Middle frontal gyrus (tissue), 1 donor: ENCODE data around the gene GAD1.

Experiments
- DNase-seq: peaks from one replicate; pipeline ENCODE4 v3.0.0-alpha.2; 2015; ENCODE audit warnings: low spot score; ENCODE audit errors: extremely low spot score

GAD1 gene

DNA sequence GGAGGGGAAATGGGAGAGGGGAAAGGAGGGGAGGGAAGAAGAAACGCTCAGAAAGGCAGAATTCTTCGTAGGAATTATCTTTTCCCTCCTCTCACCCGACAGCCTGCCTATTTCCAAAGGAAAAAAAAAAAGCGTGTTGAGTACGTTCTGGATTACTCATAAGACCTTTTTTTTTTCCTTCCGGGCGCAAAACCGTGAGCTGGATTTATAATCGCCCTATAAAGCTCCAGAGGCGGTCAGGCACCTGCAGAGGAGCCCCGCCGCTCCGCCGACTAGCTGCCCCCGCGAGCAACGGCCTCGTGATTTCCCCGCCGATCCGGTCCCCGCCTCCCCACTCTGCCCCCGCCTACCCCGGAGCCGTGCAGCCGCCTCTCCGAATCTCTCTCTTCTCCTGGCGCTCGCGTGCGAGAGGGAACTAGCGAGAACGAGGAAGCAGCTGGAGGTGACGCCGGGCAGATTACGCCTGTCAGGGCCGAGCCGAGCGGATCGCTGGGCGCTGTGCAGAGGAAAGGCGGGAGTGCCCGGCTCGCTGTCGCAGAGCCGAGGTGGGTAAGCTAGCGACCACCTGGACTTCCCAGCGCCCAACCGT lies at the start of gene GAD1:
Gene GAD1 (plus strand): TSS at position 384 of the 589 bp plus-strand sequence. CDS start 1,705 bp downstream, outside the sequence.
- peak; percentile 13 for DNase-seq

DNA sequence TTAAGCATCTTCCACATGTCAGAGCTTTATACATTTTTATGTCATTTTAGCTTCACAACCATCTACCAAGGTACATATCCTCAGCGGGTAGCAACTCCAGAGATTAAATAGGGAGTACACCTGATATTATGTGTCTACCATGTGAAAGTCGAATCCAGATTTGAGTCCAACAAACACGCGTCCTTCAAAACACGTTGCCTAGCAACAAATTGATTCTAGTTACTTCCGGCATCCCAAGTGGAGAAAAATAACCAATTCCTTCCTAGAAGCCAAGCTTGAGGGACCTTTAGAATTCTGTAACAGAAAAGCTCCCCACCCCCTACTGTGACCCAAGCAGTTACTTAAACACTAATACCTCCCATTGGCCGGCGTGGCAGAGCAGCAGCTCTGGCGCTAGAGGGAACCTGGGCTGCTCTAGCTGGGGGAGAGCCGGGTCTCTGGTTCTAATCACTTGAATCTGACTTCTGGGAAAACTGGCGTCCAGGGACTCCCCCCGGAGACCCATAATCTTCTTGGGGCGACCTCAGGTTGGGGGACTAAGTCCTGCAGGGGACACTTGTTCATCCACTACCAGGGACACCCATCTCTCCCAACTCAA lies 46.6 kb upstream of the GAD1 start, which contains the start of gene ERICH2:
Gene ERICH2 (plus strand): TSS at position 371 of the 598 bp plus-strand sequence. CDS start 304 bp downstream, outside the sequence.
- no peak for DNase-seq

DNA sequence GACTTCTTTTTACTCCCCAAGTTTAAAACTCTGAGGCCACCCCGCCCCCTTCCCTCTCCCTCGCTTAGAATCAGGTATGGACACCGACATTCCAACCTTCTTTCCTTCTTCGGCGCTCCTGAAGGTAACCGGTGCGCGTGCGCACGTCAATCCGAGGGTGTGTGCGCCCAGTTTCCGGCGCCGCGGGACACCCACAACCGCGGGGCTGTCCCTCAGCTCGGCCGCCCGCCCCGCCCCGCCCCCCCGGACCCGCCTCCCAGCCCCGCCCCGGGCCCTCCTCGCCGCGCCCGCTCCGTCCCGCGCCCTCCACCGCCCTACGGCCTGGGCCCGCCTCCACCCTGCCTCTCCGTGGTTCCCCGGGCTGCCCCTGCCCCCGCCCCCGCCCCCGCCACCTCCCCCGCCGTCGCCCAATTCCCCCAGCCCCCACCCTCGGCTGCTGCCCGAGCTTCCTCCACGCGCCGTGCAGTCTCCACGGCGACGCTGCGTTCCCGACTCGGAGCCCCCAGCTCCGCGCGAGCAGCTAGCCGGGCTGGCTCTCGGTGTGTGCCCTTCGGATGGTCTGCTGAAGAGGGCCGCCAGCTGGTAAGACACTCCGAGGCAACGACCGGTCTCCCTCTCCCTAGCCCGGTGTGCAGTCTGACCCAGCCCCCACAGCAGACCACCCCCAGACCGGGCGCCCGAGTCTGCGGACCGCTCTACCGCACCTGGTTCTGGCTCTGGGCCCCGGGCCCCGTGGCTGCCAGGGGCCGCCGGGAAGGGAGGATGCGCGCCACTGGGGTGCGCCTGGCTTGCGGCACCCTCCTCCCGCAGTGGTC lies 45.9 kb upstream of the GAD1 start:
- no peak for DNase-seq

DNA sequence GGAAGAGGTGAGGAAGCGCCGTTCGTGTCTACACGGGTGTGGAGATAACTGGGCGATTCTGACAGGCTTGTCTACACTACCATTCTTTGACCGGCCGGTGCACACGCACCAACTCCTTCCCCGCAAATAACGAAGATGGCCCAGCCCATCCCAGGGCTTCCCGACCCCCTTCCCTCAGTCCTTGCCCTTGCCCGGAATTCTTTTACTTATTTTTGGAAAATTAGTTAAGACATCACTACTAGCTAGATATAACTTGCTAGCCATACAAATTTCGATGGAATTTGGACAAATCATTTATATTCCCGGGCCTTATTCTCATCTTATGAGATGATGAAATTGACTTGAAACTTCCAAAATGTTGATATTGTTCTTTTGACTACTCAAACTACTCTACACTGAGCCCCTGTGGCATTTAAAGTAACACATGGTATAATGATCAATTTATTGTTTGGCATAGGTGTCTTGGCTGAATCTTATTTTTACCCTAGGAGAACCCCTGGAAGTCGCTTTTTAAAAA lies 45.2 kb upstream of the GAD1 start:
- DNase-seq: no peak

DNA sequence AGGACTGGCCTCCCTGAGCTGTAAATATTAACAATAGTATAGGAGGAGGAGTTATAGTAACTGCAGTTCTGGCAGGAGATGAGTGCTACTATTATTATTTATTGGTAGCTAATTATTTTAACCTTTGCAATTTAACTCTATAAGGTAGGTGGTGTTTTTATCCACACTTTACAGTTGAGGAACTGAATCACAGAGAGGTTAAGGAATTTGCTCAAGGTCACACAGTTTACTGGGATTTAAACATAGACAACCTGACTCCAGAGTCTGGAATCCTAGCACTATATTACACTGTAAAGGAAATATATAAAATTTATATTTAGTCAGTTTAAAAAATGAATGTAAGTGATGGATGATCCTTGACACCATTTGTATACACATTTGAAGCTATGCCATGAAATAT lies 44.4 kb upstream of the GAD1 start:
- no peak for DNase-seq

DNA sequence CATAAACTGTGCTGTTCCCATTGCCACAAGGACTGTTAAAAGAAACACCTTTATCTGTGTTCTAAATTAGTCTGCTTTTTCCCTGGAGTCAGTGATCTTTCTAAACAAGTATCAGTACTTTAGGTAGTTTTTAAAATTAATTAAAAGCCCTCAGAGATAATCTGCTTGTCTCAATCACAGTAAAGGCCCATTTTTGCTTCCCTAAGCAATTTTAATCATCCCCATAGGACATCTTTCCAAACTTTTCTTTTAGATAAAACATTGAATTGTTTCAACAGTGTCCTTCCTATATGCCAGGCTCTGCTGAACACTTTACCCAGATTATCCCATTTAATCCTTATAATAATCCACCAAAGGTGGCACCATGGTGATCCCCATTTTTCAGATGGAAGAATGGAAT lies 42.6 kb upstream of the GAD1 start:
- DNase-seq: no peak

DNA sequence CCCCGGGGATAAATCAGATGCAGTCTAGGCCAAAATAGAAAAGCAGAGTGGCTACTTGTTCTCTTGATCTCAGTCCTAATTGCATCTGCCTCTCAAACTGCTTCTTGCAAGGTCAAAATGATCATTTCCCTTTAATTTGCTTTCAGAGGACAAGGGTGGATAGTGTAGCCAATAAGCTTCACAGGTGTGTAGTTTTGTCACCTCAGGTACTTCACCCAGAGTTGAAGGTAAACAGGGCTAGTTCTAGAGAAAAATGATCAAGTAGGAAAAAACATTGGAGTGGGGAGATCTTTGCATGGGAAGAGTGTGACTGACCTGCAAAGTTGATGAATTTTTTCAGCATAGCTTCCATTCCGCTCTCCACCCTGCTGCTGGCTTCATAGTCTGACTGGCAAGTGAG lies 37.8 kb upstream of the GAD1 start:
- no peak for DNase-seq

DNA sequence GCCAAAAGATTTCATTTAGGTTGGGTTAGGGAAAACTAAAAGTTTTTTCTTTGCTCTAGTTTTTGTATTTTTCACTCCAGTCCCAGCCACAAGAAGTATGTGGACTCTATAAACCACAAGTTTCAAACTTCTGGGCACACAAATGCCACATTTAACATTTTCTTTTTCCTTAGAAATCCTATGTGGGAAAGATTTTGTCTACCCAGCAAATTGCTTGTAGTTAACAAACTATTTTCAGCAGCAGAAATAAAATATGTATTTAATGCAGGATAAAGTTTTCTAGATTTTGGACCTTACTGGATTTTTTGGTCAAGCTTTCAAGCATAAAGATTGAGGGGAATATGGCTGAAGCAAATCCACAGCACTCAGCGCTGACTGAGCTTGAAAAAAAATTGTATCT lies 37.4 kb upstream of the GAD1 start:
- DNase-seq: no peak

DNA sequence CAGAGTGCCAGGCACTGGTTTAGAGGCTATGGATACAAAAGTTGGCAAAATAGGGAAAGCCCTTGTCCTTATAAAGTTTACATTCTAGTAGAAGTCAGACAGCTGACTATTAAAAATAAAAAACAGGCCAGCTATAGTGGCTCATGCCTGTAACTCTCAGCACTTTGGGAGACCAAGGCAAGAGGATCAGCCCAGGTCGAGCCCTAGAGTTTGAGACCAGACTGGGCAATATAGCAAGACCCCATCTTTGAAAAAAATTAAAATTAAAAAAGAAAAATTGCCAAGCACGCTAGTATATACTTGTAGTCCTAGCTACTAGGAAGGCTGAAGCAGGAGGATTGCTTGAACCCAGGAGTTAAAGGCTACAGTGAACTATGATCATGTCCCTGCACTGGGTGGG lies 34.0 kb upstream of the GAD1 start:
- no peak for DNase-seq

DNA sequence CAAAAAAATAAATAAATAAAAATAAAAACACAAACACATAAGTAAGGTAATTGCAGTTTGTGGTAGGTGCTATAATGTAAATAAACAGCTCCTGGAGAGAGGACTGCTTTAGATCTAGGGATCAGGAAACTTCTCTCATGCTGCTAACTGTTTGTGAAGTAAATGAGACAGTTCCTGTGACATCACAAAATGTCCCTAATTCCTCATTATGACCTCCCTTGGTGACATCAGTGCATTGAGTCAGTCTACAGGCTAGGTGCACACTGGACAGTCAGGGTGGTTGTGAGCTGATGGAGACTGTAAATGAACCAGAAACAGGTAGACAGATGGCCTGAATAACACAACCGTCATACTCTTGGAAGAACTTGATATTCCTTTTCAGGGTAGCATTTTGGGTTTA lies 33.1 kb upstream of the GAD1 start:
- no peak for DNase-seq

DNA sequence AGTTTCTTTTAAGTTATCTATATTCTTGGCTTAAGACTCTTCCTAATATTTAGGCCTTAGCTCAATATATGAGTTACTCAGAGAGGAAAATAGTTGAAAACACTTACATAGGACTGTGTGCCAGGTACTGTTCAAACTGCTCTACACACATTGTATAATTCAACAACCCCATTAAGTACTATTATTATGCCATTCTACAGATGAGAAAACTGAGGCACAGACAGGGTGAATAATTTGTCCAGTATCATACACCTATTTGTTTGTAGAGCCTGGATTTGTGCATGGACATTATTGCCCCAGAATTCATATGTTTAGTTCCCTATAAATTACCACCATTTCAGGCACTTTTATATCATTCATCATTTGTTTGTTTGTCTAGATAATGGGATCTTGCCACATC lies 17.7 kb upstream of the GAD1 start:
- no peak for DNase-seq

DNA sequence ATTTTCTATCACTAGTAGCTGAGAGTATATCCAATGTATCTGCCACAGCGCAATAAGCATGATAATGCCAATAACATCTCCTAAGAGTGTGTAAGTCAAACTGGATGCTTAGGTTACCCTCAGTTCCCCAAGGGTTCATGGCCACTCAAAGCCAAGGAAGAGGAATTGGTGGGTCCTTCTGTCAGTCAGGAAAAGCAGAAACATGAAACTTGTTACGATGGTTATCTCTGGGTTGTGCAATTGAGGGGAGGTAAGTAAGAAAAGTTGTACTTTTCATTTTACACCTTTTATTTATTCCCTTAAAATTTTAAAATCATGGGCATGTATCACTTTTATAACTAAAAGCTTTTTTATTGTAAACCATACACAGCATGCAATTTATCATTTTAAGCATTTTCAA lies 10.1 kb upstream of the GAD1 start:
- DNase-seq: no peak

DNA sequence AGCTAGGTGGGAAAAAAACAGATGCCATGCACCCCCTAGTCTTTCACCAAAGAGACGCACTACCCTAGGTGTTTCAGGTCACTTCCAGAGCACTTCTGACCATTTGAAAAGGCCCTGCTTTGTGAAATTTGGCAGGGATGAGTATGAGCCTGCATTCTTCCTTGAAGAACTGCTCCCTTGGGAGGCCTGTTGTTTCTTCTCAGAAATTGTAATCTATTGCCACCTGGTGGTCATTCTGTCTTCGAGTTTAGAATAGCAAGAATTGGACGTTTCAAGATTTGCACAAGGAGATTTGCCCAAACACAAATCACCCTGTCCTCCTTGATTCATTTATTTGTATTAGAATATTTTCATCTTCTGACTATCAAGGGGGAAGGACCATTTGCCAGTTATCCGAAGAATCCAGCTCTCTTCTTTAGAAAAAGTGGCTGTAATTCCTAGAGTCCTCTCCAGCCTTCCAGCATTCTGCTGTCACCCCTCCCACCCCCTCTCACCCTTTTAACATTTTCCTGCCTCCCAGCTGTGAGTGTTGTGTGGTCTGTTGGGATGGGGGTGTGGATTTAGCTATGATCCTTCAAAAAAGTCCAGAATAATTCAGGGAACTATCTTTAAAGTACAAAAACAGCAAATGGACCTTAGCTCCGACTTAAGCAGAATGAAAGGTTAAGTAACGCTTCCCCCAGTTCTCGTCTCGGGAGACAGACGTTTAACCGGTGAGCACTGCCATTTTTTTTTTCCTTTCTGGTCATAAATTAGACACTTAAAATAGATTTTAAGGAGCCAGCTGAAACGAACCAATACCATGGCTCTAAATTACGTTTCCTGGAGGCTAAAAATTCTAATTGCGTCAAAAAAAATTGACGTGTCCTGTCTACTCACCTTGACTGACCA lies 3.7 kb upstream of the GAD1 start:
- DNase-seq: peak; percentile 84

DNA sequence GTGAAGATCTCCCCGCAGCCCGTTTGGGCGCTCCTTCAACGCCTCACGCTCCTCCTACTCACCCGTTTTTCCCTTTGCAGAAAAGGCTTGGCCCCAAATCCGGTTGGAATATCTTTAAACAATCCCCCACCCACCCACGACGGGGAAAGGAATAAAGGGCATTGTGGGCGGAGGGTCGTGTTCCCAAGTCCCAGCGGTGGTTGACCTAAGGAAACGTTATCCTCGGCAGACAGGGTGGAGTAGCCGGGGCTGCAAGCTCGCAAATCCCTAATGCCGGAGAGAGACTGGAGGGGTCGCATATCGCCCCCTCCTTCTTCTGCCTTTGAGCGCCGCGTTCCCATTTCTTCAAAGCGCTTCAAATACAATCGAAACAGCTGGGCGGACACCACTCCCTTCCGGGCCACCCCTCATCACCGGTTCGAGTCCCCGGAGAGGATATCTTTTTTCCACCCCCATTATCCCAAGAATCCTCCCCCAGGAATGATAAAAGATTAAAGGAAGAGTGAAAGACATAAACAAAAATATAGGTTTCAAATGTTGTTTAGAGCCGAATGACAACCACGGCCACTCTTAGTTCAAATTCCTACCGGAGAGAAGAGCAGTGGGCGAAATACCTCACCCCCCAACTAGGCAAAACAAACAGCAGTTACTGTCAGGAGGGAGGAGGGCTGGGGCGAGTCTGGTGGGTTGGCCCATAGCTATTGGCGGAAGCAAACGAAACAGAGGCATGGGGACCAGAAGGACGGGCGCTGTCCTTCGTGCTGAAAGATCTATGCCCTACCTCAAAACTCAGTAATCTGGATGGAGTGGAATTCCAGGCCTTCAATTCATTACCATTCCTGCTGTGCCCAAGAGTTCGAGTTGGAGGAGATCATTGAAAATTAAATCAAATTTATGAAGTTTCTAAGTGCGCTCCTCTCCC lies 2.8 kb upstream of the GAD1 start:
- no peak for DNase-seq

DNA sequence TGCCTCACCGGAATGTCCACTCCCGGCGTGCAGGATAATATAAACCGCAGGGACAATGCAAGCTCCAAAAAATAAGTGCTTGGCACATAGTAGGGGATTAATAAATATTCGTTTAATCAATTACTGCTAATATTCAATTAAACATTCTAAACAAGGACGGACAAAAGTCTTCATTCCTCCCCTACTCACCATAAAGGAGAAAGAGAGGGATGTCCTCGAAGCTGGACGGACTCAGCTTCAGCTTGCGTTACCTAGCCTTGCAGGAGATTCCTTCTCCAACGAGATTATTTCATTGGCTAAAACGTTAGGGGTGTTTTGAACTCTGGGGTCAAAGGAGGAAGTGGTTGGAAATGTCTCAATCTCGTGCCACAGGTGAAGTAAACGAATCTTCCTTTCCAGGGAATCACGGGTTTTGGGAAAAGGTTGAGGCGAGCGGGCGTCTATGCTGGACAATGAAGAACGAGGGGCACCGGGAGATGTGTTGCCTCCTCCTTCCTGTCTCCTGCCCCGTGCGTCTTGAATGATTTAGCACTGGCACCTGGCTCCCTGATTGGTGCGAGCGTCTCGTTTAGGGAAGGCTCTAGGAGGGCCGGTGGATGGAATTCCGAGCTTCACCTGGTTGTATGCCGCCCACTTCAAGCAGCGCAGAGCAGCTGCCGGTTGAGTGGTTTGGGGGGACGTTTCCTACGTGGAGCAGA lies 2.0 kb upstream of the GAD1 start:
- DNase-seq: no peak

DNA sequence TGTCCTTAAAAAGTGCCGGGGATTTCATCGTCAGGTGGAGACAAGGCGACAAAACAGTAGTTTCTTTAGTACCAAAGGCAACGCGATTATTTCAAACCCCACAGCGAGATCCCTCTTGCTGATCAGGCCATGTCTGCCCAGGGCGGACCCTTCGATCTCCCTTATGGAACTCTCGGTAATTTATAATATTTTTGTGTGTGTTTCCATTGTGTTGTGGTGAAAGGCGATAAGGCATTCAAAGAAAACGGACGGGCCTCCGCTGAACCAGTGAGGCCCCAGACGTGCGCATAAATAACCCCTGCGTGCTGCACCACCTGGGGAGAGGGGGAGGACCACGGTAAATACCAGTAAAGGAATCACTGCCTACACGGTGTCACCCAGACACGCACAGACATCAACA lies 1.4 kb upstream of the GAD1 start:
- DNase-seq: no peak

DNA sequence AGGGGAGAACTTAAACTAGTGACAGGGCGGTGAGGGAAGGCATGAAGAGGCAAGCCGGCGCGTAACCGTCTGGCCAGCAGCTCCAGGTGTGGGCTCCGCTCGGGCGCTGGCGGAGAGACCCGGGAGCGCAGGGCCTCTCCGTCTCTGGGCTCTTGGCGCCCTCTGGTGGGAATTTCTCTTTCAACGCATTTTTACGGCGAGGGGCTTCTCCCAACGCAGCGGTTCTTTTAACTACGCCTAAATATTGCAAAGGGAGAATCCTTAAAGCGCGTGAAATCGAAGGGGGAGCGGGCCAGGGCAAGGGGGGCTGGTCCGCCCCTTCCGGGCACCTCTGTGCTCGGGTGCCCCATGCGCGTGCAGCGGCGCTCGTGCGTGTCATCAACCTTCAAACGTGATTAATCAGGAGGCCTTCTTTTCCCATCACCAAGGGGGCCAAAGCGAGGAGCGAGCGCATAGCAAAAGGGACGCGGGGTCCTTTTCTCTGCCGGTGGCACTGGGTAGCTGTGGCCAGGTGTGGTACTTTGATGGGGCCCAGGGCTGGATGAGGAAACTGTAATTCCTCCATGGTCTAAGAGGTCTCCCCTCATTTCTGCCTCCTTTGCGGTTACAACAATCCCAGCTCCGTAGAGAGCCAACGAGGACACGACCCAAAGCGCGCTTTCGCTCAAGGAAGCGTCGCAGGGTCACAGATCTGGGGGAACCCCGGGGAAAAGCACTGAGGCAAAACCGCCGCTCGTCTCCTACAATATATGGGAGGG lies 762 bp upstream of the GAD1 start:
- DNase-seq: no peak

DNA sequence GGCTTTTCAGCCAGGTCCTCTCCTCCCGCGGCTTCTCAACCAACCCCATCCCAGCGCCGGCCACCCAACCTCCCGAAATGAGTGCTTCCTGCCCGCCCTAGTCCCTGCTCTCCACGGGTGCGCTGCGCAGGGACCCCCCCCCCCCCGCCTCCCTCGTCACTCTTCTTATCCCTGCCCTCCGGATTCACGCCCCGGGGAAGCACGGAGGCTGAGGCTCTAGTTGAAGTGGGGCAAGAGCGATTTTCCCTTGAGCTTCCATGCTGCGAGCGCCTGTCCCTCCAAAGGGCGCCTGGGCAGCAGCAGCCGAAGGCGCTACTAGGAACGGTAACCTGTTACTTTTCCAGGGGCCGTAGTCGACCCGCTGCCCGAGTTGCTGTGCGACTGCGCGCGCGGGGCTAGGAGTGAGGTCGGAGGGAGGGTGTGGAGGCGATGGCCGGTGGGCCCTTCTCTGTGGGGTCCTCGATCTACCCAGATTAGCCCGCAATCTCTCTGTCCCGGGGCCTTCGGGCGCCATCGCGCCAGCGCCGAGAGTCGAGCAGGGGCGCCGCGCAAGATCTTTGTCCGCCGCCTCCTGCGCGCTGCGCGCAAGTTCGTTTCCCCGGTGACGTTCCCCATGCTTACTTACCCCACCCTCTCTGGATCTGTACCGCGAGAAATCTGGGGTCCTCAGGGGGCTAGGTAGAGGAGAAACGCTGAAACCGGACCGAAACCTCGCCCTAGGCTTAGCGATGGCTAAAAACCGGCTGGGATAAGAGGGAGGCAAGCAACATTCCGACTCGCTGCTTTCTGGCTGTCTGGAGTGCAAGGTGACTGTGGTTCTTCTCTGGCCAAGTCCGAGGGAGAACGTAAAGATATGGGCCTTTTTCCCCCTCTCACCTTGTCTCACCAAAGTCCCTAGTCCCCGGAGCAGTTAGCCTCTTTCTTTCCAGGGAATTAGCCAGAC lies 677 bp downstream of the GAD1 start:
- DNase-seq: no peak
